Posterior vena cava (tissue), 2 donors: Measurements from ENCODE around the gene NPC2. TPM values are rescaled to one million over a fixed set of nuclear protein-coding genes. Genes with fewer than 3 reads are reported as not detected.

Source experiments
- DNase-seq: peaks from one replicate; pipeline ENCODE4 v3.0.0-alpha.2; 2020; ENCODE audit warnings: low spot score
- intact Hi-C, 2 donors: fragments of 100-400 bp; cut with DNase I; formaldehyde crosslinking; loops; one replicate each; pipeline versions ENCODE4 v1.14.1 to v1.14.2; 2022 to 2023
- long read RNA-seq, 2 donors: library from polyadenylated mRNA; unstranded; transcript quantifications; one replicate each; pipeline ENCODE4 v2.0.0, GENCODE V29; 2020 to 2021
- total RNA-seq, 2 donors: library from RNA; stranded (reverse); fragmentation: NEBNext Ultra II Directional; extraction: Animal tissue kit (Norgen Biotek cat#: 25700); gene quantifications; one replicate each; pipeline ENCODE4 v1.2.1, GENCODE V29; 2021
- donor health status: DM: yes; HTN: yes; CAD: no.
- donor health status: DM: yes; HTN: yes; CAD: no.

NPC2 gene
- total RNA-seq = 100 to 1,000 TPM; 147 to 224 TPM
- long read RNA-seq, donor 1, transcript NPC2-207 (5 exons, 1,035 nt) = major isoform, 31 of 35 reads
- long read RNA-seq, donor 1, partial matches to known transcripts = 2 of 35 reads
- long read RNA-seq, donor 1, other reads (novel, unspliced or antisense) = 1 of 35 reads
- long read RNA-seq, donor 2, transcript NPC2-207 (5 exons, 1,035 nt) = major isoform, 132 of 137 reads
- long read RNA-seq, donor 2, partial matches to known transcripts = 1 of 137 reads
- long read RNA-seq, donor 2, other reads (novel, unspliced or antisense) = 3 of 137 reads

DNA sequence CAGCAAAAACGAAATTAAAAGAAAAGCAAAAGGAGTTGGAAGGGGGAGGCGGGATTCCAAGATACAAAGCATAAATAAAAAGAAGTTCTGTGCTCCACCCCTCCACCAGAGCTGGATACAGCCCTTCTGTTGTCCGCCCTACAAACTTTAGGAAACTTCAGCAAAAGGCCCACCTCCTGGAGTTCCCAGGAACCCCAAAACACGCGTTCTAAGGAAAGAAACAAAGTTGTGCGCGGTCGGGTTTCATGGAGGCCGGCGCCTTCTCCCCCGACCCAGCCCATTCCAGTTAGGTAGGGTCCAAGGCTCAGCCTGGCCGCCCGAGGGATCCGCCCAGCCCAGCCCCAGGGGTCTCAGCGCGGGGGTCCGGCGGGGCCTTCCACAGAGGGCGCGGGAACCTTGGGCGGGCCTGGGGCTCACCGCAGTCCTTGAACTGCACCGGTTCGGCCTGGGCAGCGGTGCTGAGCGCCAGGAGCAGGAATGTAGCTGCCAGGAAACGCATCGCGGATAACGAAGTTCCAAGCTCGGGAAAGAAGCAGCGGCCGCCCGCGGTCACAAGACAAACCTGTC lies at the start of gene NPC2:
TSS of gene NPC2 (minus strand) at position 530 of the 567 bp plus-strand sequence. CDS start at position 499, 31 bp downstream.
- intact Hi-C loops = no loop called here
- DNase-seq = no peak

DNA sequence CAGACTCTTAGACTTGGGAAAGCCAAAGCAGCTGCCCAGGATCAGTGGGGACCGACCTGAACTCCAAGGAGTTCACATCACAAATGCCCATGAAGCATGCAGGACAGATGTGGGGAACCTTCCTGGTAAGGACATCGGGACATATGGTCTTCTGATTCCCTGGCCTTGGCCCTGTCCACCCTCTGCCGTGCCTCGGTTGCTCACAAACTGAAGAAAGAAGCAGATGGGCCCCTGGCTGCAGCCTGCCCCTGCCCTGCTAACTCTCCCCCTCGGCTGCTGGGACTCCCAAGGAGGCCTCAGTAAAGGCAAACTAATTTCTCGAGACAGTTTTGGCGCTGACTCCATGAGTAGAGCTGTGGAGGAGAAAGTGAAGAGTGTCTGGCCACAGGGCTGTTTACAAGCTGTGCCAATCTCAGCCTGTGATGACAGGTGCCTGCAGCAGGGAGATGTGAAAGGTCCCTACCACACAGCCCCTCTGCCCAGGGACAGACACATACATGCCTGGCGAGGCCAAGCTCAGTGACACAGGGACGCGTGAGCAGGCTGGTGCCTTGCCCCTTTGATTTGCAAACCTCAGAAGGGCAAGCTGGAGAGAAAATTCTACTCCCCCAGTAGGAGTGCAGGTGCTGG lies 49.1 kb upstream of the NPC2 start:
- intact Hi-C loops = no loop called here
- DNase-seq = peak; percentile 44

DNA sequence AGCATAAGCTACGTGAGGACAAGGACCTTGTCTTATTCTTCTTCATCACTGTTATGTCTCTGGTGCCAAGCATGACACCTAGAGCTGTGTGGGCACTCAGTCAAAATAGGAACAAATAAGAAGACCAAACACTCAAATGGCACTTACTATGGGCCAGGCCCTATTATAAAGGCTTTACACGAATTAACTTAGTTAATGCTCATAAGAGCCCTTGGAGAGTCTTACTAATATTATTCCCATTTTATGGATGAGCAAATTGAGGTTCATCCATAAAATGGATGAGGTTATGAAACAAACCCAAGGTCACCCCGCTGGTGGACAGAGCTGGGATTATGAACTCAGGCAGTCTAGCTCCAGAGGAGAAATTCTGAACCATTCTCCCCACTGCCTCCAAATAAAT lies 48.1 kb upstream of the NPC2 start:
- peak; percentile 9 for DNase-seq
- intact Hi-C loops = no loop called here

- intact Hi-C loops = loop anchor here in 1 of 2 donors (5.0 kb wide), 1 partner anchor 1298 kb away; no protein-coding TSS in a partner anchor
- no peak for DNase-seq
These were observed 46.4 kb upstream of the NPC2 start for GRCh38 chr14:74539503-74539902.

DNA sequence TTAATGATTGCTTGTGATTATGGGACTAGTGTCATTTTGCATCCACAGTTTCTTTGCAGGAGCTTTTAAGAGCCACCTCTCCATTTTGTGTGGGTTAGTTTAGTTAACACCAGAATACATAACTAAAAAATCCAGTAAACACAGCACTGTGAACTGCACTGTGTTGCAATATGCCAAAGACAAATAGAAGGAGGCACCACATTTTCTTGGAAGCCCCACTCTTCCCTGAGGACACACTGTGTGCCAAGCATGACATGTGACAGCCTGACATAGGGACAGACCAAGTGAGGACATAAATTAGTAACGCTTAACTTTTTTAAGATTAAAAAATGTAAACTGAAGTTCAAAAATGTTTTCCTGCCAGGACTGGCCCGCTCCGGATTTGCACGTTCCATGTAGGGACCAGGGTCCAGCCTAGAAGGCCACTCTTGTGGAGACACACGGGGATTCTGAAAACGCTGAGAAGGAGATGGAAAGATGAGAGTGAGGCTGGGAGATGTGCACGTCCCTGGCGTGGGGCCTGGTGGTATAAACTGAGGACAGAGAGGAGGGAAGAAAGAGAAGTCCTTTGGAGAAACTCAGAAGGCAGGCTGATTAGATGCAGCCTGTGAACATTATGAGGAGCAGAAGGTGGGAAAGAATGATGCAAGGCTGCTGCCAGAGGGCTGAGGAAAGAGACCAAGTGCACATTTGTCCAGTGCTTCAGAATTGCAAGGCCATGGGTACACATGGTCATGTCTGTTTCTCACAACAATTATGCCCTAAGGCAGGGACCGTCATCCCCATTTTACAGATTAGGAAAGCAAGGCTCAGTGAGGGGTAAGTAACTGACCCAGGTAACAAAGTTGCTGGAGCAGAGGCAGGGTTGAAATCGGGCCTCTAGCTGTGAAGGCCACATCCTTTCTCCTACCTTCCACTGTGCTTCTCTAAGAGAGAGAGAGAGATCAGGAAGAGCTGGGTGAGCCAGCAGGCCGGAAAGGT lies 45.6 kb upstream of the NPC2 start:
- peak; percentile 48 for DNase-seq
- intact Hi-C loops = loop anchor here in 1 of 2 donors (5.0 kb wide), 1 partner anchor 1299 kb away; no protein-coding TSS in a partner anchor

- peak; percentile 40 for DNase-seq
- intact Hi-C loops = loop anchor here in 1 of 2 donors (5.0 kb wide), 1 partner anchor 1301 kb away; no protein-coding TSS in a partner anchor
These were observed 43.2 kb upstream of the NPC2 start for GRCh38 chr14:74536336-74536735.

DNA sequence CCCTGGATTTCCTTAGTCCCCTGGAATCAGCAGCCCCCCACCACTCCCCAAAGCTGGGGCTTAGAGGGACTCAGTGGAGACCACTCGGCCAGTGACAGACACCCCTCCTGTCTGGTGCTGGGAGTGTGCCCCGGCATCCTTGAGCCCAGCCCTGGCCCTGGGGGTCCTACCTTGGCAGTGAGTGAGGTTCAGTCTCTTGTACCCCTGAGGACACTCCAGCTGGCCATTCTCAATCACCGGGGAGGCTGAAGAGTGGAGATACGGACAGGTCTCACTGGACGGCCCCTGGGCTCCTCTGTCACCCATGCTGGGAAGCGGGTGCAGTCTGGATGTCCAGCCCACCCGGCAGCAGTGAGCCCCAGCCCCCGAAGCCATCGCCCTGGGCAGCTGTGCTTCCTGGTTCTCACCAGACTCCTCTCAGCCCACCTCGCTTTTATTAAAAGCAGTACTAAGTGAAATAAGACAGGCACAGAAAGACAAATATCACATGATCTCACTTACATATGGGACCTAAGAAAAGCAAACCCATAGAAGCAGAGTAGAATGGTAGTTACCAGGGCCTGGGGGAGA lies 42.7 kb upstream of the NPC2 start:
- DNase-seq = peak; percentile 73
- intact Hi-C loops = loop anchor here in 1 of 2 donors (5.0 kb wide), 1 partner anchor 1301 kb away; no protein-coding TSS in a partner anchor

GRCh38 chr14:74533576-74533975 lies 40.5 kb upstream of the NPC2 start:
- intact Hi-C loops = no loop called here
- no peak for DNase-seq

DNA sequence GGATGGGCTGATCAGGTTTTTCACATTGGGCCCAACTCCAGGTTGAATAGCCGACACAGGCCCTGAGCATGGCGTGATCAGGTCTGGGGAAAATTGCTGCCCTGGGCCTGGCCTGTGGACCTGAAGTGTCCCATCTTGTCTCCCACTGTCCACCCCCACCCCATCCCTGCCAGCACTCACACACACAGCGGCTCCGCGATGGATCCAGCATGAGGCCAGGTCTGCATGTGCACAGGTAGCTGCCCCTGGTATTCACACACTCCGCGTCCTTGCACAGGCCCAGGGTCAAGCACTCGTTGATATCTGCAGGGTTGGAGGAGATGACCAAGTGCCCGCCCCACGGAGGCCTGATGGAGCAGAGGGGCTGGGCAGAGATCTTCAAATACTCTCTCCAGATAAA lies 39.1 kb upstream of the NPC2 start:
- DNase-seq = no peak
- intact Hi-C loops = no loop called here

DNA sequence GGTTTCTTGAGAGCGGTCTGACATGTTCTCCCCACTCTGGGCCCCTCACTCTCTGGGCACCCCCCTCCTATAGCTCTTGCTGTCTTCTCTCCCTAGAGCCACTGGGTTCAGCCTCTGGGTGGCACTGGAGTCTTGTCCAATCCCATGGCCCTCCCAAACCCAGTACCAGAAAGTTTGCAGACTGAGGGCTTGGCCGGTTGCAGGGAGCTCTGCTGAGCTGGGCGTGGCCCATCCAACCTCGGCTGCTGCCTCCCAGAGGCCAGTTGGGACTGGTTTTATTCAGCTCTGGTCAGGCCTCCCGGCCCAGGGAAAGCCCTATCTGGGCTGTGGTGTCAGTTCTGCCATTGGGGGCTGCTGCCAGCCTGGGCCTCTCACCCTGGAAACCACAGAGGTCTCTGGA lies 38.4 kb upstream of the NPC2 start:
- intact Hi-C loops = no loop called here
- DNase-seq = peak; percentile 88

GRCh38 chr14:74531006-74531405 lies 37.9 kb upstream of the NPC2 start:
- intact Hi-C loops = no loop called here
- DNase-seq = no peak

- DNase-seq = no peak
- intact Hi-C loops = no loop called here
These were observed 35.8 kb upstream of the NPC2 start for GRCh38 chr14:74528886-74529285.

DNA sequence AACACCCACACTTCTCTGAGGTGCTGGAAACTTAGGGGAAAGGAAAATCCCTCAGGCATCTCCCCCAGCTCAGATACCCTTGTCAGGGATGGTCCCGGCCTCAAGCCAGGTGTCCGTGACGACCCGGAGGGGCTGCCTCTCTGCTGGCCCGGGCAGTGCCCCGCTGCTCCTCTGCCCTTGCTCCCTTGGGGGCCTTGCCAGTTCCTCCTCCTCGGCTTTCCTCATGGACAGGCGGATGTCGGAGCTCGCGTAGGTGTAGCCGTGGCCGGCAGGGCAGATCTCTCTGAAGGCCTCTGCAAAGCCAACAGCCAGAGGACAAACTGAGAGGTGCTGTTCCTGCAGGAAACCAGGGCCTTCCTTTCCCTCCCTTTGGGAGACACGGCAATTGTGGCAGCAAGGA lies 35.3 kb upstream of the NPC2 start:
- DNase-seq = no peak
- intact Hi-C loops = no loop called here

DNA sequence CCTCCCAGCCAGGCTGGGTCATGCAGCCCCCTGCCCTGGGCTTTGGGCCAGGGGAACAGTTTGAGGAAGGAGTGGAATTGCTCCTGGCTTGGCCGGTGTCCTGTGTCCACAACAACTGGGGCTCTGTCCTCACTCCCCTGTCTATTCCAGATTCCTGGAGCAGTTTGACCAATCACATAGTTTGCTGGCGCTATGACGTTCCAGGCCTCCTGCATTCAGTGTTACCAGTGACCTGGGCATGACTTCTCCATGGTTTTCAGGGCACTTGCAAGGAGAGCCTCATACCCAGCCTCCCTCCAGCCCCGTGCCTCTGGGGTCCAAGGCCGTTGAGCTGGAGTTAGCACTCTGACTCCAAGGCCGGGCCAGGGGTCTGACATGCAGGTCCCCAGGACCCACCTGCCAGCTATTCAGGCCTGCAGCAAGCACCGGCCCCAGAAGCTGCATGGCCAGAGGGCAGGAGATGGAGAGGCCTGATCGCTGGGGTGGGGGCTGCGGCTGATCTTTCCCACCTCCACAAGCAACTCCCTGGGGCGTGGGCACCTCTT lies 34.7 kb upstream of the NPC2 start:
- intact Hi-C loops = no loop called here
- DNase-seq = no peak

DNA sequence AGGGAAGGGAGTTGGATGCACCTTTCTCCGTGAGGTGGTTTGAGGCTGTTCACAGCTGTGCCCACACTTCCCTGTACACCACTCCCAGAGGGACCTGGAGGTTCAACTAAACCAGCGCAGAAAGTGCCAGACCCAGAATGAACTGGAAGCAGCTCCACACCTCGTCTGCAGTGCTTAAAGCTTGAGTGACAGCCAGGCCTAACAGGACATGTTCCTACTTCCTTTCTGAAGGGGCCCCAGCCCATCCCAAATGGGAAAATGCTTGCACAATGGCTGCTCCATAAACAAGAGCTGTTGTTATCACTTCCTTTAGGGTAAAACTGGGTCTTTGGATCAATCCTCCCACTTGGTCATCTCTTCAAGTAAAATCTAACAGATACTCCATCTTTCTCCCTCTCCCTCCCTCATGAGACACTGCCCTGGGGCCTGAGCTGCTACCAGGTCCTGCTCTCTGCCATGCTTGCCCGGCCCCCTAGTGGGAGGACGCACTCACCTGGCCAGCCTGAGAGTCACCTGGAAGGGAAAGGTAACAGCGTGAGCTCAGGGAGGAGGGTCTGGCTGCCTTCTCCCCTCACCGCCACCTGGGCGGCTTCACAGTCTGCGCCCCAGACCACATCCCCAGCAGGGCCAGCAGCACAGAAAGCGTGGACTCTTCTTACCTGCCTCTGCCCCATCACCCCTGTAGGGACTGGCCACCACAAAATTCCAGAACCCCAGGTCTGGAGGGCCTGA lies 33.9 kb upstream of the NPC2 start:
- intact Hi-C loops = no loop called here
- DNase-seq = no peak

GRCh38 chr14:74525361-74525851 lies 32.3 kb upstream of the NPC2 start:
- DNase-seq = no peak
- intact Hi-C loops = no loop called here

DNA sequence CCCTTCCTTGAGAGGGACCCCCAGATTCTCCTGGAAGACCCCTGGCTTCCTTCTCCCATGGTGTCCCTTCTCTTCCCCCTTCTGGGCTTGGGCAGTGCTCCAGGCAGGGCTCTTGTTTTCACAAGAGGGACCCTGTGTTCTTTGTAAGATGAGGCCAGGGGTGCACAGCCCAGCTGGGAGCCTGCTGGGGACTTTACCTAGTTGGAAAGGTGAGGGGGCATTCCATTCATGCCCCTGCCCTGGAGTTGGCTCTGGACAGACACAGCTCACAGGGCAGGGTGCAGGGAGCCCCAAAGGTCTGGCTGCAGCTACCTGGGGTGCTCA lies 31.7 kb upstream of the NPC2 start:
- intact Hi-C loops = no loop called here
- DNase-seq = no peak
